GM12878 (cell line): ENCODE data around the gene GPATCH3. TPM values are rescaled to one million over a fixed set of nuclear protein-coding genes. Genes with fewer than 3 reads are reported as not detected.

Experiments used
- ATAC-seq: fragments of 200-7000 bp; cut with Tn5 transposase; 3 replicates; pipeline ENCODE4 v1.9.1; 2020; ENCODE audit warnings: mild to moderate bottlenecking, moderate library complexity
- BruUV-seq: library from RNA; stranded (reverse); fragments of 400-500 nt; replicated peaks from 2 replicates; lab custom pipeline; 2021; lab: Mats Ljungman, UMichigan
- CTCF ChIA-PET: fragments of 300-600 bp; sonication (Branson Sonifier 250); formaldehyde crosslinking; extraction: SDS; loops from one replicate; lab custom pipeline; 2021; ENCODE audit warnings: inconsistent platforms; lab: Yijun Ruan, JAX
- POLR2A ChIA-PET: fragments of 350-600 bp; formaldehyde crosslinking; extraction: SDS; loops from one replicate; lab custom pipeline; 2021; ENCODE audit warnings: inconsistent platforms; lab: Charles Lee
- RAD21 ChIA-PET: fragments of 300-600 bp; sonication (Branson Sonifier 250); formaldehyde crosslinking; loops from one replicate; lab custom pipeline; 2023; ENCODE audit warnings: antibody characterized with exemption; ENCODE audit not compliant: unreplicated experiment; lab: Charles Lee
- SMC1A ChIA-PET: fragments of 300-600 bp; sonication (Branson Sonifier 250); formaldehyde crosslinking; loops from one replicate; lab custom pipeline; 2023; ENCODE audit not compliant: unreplicated experiment, uncharacterized antibody; lab: Charles Lee
- DNase-seq: peaks from one replicate; pipeline ENCODE4 v3.0.0-alpha.2; 2011; ENCODE audit warnings: low read depth, low spot score
- FAIRE-seq: peaks from 3 replicates; lab custom pipeline; 2011; peaks lifted over from hg19 to GRCh38; lab: Jason Lieb, UNC
- H2AFZ ChIP-seq: 2 replicates; pipeline ENCODE4 v1.6.0; 2011; ENCODE audit warnings: low read depth, low read length, control low read depth; ENCODE audit not compliant: control insufficient read depth
- H3K27ac ChIP-seq: 2 replicates; pipeline ENCODE4 v1.5.1; 2011; ENCODE audit warnings: control low read depth; ENCODE audit not compliant: control insufficient read depth, insufficient read depth
- H3K27me3 ChIP-seq, 2 experiments: replicated peaks in 1 of 2; 2 replicates each; pipeline versions ENCODE4 v1.6.0 to v1.6.1; 2011; ENCODE audit warnings: low read length in 1 of 2; ENCODE audit not compliant: control insufficient read depth in 2 of 2, insufficient read depth in 2 of 2
- H3K36me3 ChIP-seq, 2 experiments: 2 replicates each; pipeline ENCODE4 v1.5.1; 2011; ENCODE audit warnings: low read length in 1 of 2; ENCODE audit not compliant: control insufficient read depth in 2 of 2, insufficient read depth in 2 of 2
- H3K4me1 ChIP-seq: 2 replicates; pipeline ENCODE4 v1.6.1; 2011; ENCODE audit warnings: mild to moderate bottlenecking, low read length, moderate library complexity, mixed read lengths; ENCODE audit not compliant: control insufficient read depth, insufficient read depth
- H3K4me2 ChIP-seq: 2 replicates; pipeline ENCODE4 v1.6.0; 2011; ENCODE audit warnings: control low read depth; ENCODE audit not compliant: control insufficient read depth, insufficient read depth
- H3K4me3 ChIP-seq: fragments of 200-600 bp; sonication (generic); 2 replicates; pipeline ENCODE4 v1.5.1; 2016
- H3K79me2 ChIP-seq: 2 replicates; pipeline ENCODE4 v1.6.0; 2011; ENCODE audit warnings: low read length; ENCODE audit not compliant: control insufficient read depth, insufficient read depth
- H3K9ac ChIP-seq: 2 replicates; pipeline ENCODE4 v1.8.0; 2011; ENCODE audit warnings: low read length, control low read depth, mixed read lengths; ENCODE audit not compliant: control insufficient read depth, insufficient read depth
- H3K9me3 ChIP-seq: replicated peaks from 3 replicates; pipeline ENCODE4 v1.5.1; 2011; ENCODE audit warnings: mild to moderate bottlenecking, low read length; ENCODE audit not compliant: control insufficient read depth, insufficient read depth
- H4K20me1 ChIP-seq: 2 replicates; pipeline ENCODE4 v1.6.0; 2011; ENCODE audit not compliant: control insufficient read depth, insufficient read depth
- ATF7 ChIP-seq: fragments of 450-650 bp; IDR thresholded peaks from 2 replicates; pipeline ENCODE4 v1.6.1; 2016; ENCODE audit warnings: low read depth, mild to moderate bottlenecking
- BACH1 ChIP-seq: fragments of 450-650 bp; IDR thresholded peaks from 2 replicates; pipeline ENCODE4 v1.6.1; 2017; ENCODE audit warnings: mild to moderate bottlenecking, borderline replicate concordance
- BCL11A ChIP-seq: IDR thresholded peaks from 2 replicates; pipeline ENCODE4 v1.6.1; 2011; ENCODE audit warnings: low read depth, low read length
- BCLAF1 ChIP-seq: fragments of 450-650 bp; IDR thresholded peaks from 2 replicates; pipeline ENCODE4 v1.6.1; 2017; ENCODE audit warnings: antibody characterized with exemption, mild to moderate bottlenecking, moderate library complexity
- CEBPZ ChIP-seq: fragments of 150-350 bp; IDR thresholded peaks from 2 replicates; pipeline ENCODE4 v1.6.1; 2016; ENCODE audit warnings: low read depth, low read length
- CHD2 ChIP-seq: IDR thresholded peaks from 2 replicates; pipeline ENCODE4 v1.6.1; 2011; ENCODE audit warnings: low read depth, low read length, improper control_type of control experiment, borderline replicate concordance
- E4F1 ChIP-seq: fragments of 450-650 bp; IDR thresholded peaks from 2 replicates; pipeline ENCODE4 v1.6.1; 2018; ENCODE audit warnings: borderline replicate concordance, mild to moderate bottlenecking; ENCODE audit not compliant: partially characterized antibody
- FOS ChIP-seq: IDR thresholded peaks from 3 replicates; pipeline ENCODE4 v1.6.1; 2011; ENCODE audit warnings: borderline replicate concordance; ENCODE audit not compliant: insufficient read length; ENCODE audit errors: extremely low read depth
- GABPA ChIP-seq: IDR thresholded peaks from 2 replicates; pipeline ENCODE4 v1.6.1; 2014; ENCODE audit warnings: antibody characterized with exemption, low read depth, mild to moderate bottlenecking, inconsistent platforms
- NFYB ChIP-seq: IDR thresholded peaks from 2 replicates; pipeline ENCODE4 v1.6.1; 2011; ENCODE audit warnings: low read depth, mild to moderate bottlenecking, low read length, improper control_type of control experiment, moderate library complexity; ENCODE audit not compliant: insufficient read depth
- POU2F2 ChIP-seq: IDR thresholded peaks from 3 replicates; pipeline ENCODE4 v1.6.1; 2011; ENCODE audit warnings: low read depth, mild to moderate bottlenecking, low read length, borderline replicate concordance
- SMAD5 ChIP-seq: IDR thresholded peaks from 2 replicates; pipeline ENCODE4 v1.6.1; 2016; ENCODE audit warnings: antibody characterized with exemption, low read depth
- STAT1 ChIP-seq: fragments of 450-650 bp; conservative IDR thresholded peaks from 2 replicates; pipeline ENCODE4 v1.6.1; 2014; ENCODE audit warnings: antibody characterized with exemption, mild to moderate bottlenecking
- WGBS: methylation state at CpG from one replicate; pipeline ENCODE4 v1.1.6; 2016; ENCODE audit warnings: low lambda C conversion rate; ENCODE audit not compliant: insufficient replicate concordance, insufficient coverage; ENCODE audit errors: missing lambda C conversion rate; 5-methylcytosine and 5-hydroxymethylcytosine counted together
- in situ Hi-C: fragments of 300-500 bp; cut with MboI; formaldehyde crosslinking; loops from 9 replicates; pipeline ENCODE4 v1.14.3; 2018; ENCODE audit warnings: mixed read lengths
- intact Hi-C: fragments of 100-400 bp; cut with micrococcal nuclease; formaldehyde crosslinking; loops from one replicate; pipeline ENCODE4 v1.14.2; 2022; ENCODE audit not compliant: unreplicated experiment
- polyA plus RNA-seq, 11 experiments: library from polyadenylated mRNA; depleted of rRNA in 4 of 11; unstranded in 6 of 11; stranded (reverse) in 5 of 11; fragments of >200 nt; fragmentation: Nextera tagmentation in 4 of 11; fragmentation: Illumina TruSeq in 1 of 11; extraction: Ambion mirVana in 4 of 11; extraction: Trizol in 1 of 11; gene quantifications; 1 replicate in 1 of 11; 2 replicates in 10 of 11; pipeline versions ENCODE4 v1.2.1 to v1.2.3, GENCODE V29; 2011 to 2016; ENCODE audit warnings: inconsistent platforms in 2 of 11, missing spikeins in 2 of 11, low read depth in 1 of 11
- total RNA-seq, 4 experiments: library from RNA; depleted of rRNA in 3 of 4; stranded (reverse); fragments of >200 nt in 3 of 4; fragmentation: Illumina TruSeq in 1 of 4; extraction: Trizol in 1 of 4; gene quantifications; 2 replicates each; pipeline versions ENCODE4 v1.2.1 to v1.2.3, GENCODE V29; 2013 to 2021

GPATCH3 gene
- total and polyA plus RNA-seq, 10 of the 15 experiments (the other 5 are each of a cell fraction or from before 2014, with no cell fraction given) = 0.56 to 13.4 (median 8.7) TPM

GRCh38 chr1:26864610-26865480 is 35.4 kb downstream of the GPATCH3 start:
- H3K27ac ChIP-seq = peak overlapping the region; percentile 99
- H3K9ac ChIP-seq = peak overlapping the region; percentile 99
- DNase-seq = peak; percentile 91
- H2AFZ ChIP-seq = peak overlapping the region; percentile 84
- no peaks in the 10 kb centered on the region for H3K36me3 ChIP-seq
- peak; percentile 97 for FAIRE-seq
- ChIA-PET POLR2A (interaction anchor here (0.5 to 5.2 kb wide), 20 partner anchors 8 to 361 kb away, joined by 3 to 56 read pairs (median 4); no protein-coding TSS in a partner anchor), RAD21 (interaction anchor here (0.5 to 3.5 kb wide), 26 partner anchors 8 to 861 kb away, joined by 3 to 29 read pairs (median 5); partner anchors contain the start of genes FAM76A, GPN2 and PIGV), CTCF (interaction anchor here (0.8 to 4.5 kb wide), 21 partner anchors 8 to 326 kb away, joined by 3 to 38 read pairs (median 5); partner anchors contain the start of gene GPN2), SMC1A (interaction anchor here (0.8 to 2.9 kb wide), 17 partner anchors 8 to 263 kb away, joined by 3 to 15 read pairs (median 4); partner anchors contain the start of gene GPN2)
- in situ Hi-C loops (no loop called here), intact Hi-C loops (loop anchor here (1.0 to 5.0 kb wide), 2 partner anchors 26 to 38 kb away; partner anchors contain the start of gene ZDHHC18)
- peak overlapping the region; percentile 93 for H3K4me3 ChIP-seq
- peak overlapping the region; percentile 100 for H3K4me2 ChIP-seq
- peak; percentile 96 for ATAC-seq
- no TSS peak for BruUV-seq
- H3K79me2 ChIP-seq = no peaks in the 10 kb centered on the region; the same call in 1 of the 2 replicates
- H3K4me1 ChIP-seq = peaks cover 16% of the 10 kb centered on the region
- no peaks in the 10 kb centered on the region for H4K20me1 ChIP-seq
- WGBS = under 1% methylated on average over 73 of the region's 75 CpGs
- H3K27me3 ChIP-seq = no peaks in the 10 kb centered on the region
- no peaks in the 10 kb centered on the region for H3K9me3 ChIP-seq
- TF ChIP-seq SMAD5 = peak; percentile 90
- no peak for TF ChIP-seq BCL11A
- peak; percentile 96 for TF ChIP-seq NFYB
- peak; percentile 15 for TF ChIP-seq E4F1
- no peak for TF ChIP-seq ATF7
- no peak for TF ChIP-seq STAT1
- TF ChIP-seq POU2F2 = peak; percentile 94
- TF ChIP-seq CHD2 = peak; percentile 93
- peak; percentile 62 for TF ChIP-seq BACH1
- TF ChIP-seq GABPA = peak; percentile 77
- peak; percentile 82 for TF ChIP-seq CEBPZ
- TF ChIP-seq BCLAF1 = no peak
- peak; percentile 60 for TF ChIP-seq FOS
